HFF-Myc (cell line): Measurements from ENCODE around the gene TBC1D22A.

Source experiments
- DNase-seq: peaks from one replicate; pipeline ENCODE4 v3.0.0-alpha.2; 2011; ENCODE audit warnings: low read depth; ENCODE audit errors: extremely low read depth
- H3K4me3 ChIP-seq: replicated peaks from 2 replicates; pipeline ENCODE4 v1.5.1; 2011; ENCODE audit warnings: low read depth, mild to moderate bottlenecking, control low read depth, low read length
- TF ChIP-seq, protein P1 (sequence below): IDR thresholded peaks from 2 replicates; pipeline ENCODE4 v1.5.1; 2012; ENCODE audit warnings: mild to moderate bottlenecking, low read depth, low read length, control low read depth; ENCODE audit errors: missing control alignments

Gene TBC1D22A

GRCh38 chr22:47021371-47022074 lies 259.1 kb downstream of the TBC1D22A start:
- no peak overlapping the region for H3K4me3 ChIP-seq
- TF ChIP-seq, protein P1, sequence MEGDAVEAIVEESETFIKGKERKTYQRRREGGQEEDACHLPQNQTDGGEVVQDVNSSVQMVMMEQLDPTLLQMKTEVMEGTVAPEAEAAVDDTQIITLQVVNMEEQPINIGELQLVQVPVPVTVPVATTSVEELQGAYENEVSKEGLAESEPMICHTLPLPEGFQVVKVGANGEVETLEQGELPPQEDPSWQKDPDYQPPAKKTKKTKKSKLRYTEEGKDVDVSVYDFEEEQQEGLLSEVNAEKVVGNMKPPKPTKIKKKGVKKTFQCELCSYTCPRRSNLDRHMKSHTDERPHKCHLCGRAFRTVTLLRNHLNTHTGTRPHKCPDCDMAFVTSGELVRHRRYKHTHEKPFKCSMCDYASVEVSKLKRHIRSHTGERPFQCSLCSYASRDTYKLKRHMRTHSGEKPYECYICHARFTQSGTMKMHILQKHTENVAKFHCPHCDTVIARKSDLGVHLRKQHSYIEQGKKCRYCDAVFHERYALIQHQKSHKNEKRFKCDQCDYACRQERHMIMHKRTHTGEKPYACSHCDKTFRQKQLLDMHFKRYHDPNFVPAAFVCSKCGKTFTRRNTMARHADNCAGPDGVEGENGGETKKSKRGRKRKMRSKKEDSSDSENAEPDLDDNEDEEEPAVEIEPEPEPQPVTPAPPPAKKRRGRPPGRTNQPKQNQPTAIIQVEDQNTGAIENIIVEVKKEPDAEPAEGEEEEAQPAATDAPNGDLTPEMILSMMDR = no peak
- DNase-seq = no peak

DNA sequence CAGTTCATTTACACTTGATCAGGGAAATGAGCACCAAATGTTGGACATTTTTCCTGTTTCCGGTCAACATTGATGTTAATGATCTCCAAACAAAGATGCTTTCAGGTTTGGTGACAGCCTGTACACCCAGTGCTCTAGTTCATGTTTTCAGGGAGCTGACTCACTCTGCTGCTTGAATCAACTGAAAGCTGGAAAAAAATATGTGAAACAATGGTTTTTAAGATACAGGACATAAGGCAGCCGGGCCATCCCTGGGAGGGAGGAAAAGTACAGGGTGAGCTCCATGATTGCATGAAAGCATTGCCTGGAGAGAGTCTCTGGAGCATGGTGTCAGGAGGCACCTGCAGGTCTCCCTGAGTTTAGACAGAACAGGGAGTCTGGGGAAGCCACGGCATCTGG lies 259.6 kb downstream of the TBC1D22A start:
- TF ChIP-seq, protein P1 = no peak
- no peak overlapping the region for H3K4me3 ChIP-seq
- DNase-seq = no peak

- TF ChIP-seq, protein P1 = no peak
- DNase-seq = no peak
- no peak overlapping the region for H3K4me3 ChIP-seq
Observed at GRCh38 chr22:47022475-47022874, 260.0 kb downstream of the TBC1D22A start.

DNA sequence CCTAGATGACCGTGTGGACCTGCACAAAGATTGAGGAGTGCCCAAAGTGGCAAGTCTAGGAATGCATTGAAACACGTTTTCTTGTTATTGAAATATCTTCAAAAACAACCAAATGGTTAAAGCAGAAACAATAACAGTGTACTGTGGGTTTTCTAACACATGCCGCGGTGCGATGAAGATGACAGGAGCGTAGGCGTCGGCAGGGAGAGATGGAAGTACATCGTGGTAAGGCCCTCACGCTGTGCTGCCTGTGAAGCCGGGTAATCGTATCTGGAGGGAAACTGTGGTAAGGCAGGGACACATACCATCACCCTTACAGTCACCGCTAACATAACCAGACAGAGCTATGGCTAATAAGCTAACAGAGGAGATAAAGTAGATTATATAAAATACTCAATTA lies 261.4 kb downstream of the TBC1D22A start:
- TF ChIP-seq, protein P1 = no peak
- H3K4me3 ChIP-seq = no peak overlapping the region
- no peak for DNase-seq

- no peak for DNase-seq
- no peak overlapping the region for H3K4me3 ChIP-seq
- TF ChIP-seq, protein P1 = no peak
Observed at GRCh38 chr22:47027766-47028165, 265.3 kb downstream of the TBC1D22A start.

DNA sequence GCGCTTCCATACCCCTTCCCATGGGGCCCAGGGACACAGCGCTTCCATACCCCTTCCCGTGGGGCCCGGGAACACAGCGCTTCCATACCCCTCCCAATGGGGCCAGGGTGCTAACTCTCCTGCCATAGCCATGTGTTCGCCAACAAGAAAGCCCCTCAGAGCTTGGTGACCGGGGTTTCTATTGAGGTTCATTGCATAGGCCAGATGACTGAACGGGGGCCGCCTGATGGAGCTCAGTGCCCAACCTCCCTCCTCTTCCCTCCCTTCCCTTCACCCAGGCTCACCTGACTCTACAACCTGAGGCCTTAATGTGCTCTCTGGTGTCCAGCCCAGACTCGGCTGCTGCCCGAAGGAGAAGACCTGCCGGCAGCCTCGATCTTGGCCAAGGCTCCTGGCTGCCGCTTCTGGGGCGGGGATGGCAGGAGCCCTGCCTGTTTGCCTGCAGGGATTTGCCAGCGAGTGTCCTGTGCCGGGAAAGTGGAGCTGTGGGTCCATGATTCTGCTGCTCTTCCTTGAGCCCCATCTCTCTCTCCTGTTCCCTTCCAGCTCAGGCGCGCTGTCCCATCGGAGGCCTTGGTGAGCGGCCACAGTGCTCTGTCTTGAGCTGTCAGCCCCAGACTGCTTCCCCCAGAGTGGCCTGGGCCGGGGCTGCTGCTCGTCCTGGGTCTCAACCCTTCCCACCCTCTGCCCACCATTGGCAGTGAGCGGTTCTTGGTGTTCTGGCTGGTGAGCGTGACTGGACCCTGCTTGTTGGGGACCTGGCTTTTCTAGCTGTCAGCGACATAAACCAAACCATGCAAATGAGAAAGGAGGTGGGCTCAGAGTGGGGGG lies 267.0 kb downstream of the TBC1D22A start:
- DNase-seq = no peak
- TF ChIP-seq, protein P1 = no peak
- H3K4me3 ChIP-seq = no peak overlapping the region
